Measurements from ENCODE around the gene AFAP1.

Gene AFAP1

GRCh38 chr4:7756561-7757355, 182.9 kb downstream of the AFAP1 start:
- TF ChIP-seq, protein P1, sequence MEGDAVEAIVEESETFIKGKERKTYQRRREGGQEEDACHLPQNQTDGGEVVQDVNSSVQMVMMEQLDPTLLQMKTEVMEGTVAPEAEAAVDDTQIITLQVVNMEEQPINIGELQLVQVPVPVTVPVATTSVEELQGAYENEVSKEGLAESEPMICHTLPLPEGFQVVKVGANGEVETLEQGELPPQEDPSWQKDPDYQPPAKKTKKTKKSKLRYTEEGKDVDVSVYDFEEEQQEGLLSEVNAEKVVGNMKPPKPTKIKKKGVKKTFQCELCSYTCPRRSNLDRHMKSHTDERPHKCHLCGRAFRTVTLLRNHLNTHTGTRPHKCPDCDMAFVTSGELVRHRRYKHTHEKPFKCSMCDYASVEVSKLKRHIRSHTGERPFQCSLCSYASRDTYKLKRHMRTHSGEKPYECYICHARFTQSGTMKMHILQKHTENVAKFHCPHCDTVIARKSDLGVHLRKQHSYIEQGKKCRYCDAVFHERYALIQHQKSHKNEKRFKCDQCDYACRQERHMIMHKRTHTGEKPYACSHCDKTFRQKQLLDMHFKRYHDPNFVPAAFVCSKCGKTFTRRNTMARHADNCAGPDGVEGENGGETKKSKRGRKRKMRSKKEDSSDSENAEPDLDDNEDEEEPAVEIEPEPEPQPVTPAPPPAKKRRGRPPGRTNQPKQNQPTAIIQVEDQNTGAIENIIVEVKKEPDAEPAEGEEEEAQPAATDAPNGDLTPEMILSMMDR (IDR thresholded peaks at IDR 0.05; ENCODE audit: borderline replicate concordance, control extremely low read depth, extremely low read depth, insufficient read depth, missing control alignments) = no peak
- no peak for DNase-seq (ENCODE audit: low spot score)
- in situ Hi-C loops (cut with MboI; ENCODE audit: low sequenced_read_pairs, unreplicated experiment) = no loop called here

GRCh38 chr4:7756071-7756470, 183.6 kb downstream of the AFAP1 start:
- TF ChIP-seq, protein P1 (IDR thresholded peaks at IDR 0.05; ENCODE audit: borderline replicate concordance, control extremely low read depth, extremely low read depth, insufficient read depth, missing control alignments) = no peak
- no peak for DNase-seq (ENCODE audit: low spot score)
- in situ Hi-C loops (cut with MboI; ENCODE audit: low sequenced_read_pairs, unreplicated experiment) = no loop called here

DNA sequence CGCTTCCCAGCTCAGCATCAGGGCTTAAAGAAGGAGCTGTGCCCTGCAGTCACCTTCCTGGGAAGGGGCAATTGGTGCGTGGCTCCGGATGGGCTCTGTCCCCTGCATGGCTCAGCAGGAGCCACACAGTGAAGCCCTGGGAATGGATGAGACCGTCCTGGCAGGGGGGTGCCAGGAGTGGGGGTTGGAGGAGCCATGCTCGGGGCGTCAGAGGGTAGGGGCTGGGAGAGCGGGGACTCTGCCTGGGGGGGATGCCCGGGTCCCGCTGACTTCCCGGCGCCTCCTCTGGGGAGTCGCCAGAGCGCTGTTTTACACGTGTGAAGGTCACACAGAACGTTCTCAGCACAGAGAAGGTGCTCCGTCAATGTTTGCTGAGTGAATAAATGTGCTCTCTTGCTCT, 184.1 kb downstream of the AFAP1 start:
- in situ Hi-C loops (cut with MboI; ENCODE audit: low sequenced_read_pairs, unreplicated experiment) = no loop called here
- TF ChIP-seq, protein P1 (IDR thresholded peaks at IDR 0.05; ENCODE audit: borderline replicate concordance, control extremely low read depth, extremely low read depth, insufficient read depth, missing control alignments) = no peak

GRCh38 chr4:7754565-7755262, 184.9 kb downstream of the AFAP1 start:
- DNase-seq (ENCODE audit: low spot score) = no peak
- TF ChIP-seq, protein P1 (IDR thresholded peaks at IDR 0.05; ENCODE audit: borderline replicate concordance, control extremely low read depth, extremely low read depth, insufficient read depth, missing control alignments) = no peak
- in situ Hi-C loops (cut with MboI; ENCODE audit: low sequenced_read_pairs, unreplicated experiment) = no loop called here

More for the DNA sequence above, 184.1 kb downstream of the AFAP1 start:
- DNase-seq (ENCODE audit: low spot score) = no peak

GRCh38 chr4:7753931-7754465, 185.7 kb downstream of the AFAP1 start:
- no peak for DNase-seq (ENCODE audit: low spot score)
- in situ Hi-C loops (cut with MboI; ENCODE audit: low sequenced_read_pairs, unreplicated experiment) = no loop called here

GRCh38 chr4:7753271-7753670, 186.4 kb downstream of the AFAP1 start:
- in situ Hi-C loops (cut with MboI; ENCODE audit: low sequenced_read_pairs, unreplicated experiment) = no loop called here
- TF ChIP-seq, protein P1 (IDR thresholded peaks at IDR 0.05; ENCODE audit: borderline replicate concordance, control extremely low read depth, extremely low read depth, insufficient read depth, missing control alignments) = no peak
- no peak for DNase-seq (ENCODE audit: low spot score)

More at GRCh38 chr4:7753931-7754465, 185.7 kb downstream of the AFAP1 start:
- TF ChIP-seq, protein P1 (IDR thresholded peaks at IDR 0.05; ENCODE audit: borderline replicate concordance, control extremely low read depth, extremely low read depth, insufficient read depth, missing control alignments) = no peak
